ENCODE data around the gene PRDM16.

Gene PRDM16

DNA sequence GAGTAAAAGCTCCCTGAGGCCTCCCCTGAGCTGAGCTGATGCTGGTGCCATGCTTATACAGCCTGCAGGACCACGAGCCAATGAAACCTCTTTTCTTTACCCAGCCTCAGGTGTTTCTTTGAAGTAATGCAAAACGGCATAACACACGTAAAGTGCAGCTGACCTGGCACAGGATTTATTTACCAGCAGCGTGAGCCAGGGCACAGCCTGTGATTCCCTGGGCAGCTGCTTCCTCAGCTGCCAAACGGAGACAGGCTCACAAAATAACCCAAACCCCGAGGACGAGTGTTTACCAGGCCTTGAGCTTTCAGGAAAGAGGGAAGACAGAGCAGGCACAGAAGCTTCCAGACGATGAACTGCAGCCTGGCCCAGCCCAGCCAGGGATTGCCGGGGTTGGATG is 264.9 kb downstream of the PRDM16 start:
- no peak for DNase-seq

- DNase-seq, result no peak
Measured at GRCh38 chr1:3334366-3334765, 265.4 kb downstream of the PRDM16 start.

DNA sequence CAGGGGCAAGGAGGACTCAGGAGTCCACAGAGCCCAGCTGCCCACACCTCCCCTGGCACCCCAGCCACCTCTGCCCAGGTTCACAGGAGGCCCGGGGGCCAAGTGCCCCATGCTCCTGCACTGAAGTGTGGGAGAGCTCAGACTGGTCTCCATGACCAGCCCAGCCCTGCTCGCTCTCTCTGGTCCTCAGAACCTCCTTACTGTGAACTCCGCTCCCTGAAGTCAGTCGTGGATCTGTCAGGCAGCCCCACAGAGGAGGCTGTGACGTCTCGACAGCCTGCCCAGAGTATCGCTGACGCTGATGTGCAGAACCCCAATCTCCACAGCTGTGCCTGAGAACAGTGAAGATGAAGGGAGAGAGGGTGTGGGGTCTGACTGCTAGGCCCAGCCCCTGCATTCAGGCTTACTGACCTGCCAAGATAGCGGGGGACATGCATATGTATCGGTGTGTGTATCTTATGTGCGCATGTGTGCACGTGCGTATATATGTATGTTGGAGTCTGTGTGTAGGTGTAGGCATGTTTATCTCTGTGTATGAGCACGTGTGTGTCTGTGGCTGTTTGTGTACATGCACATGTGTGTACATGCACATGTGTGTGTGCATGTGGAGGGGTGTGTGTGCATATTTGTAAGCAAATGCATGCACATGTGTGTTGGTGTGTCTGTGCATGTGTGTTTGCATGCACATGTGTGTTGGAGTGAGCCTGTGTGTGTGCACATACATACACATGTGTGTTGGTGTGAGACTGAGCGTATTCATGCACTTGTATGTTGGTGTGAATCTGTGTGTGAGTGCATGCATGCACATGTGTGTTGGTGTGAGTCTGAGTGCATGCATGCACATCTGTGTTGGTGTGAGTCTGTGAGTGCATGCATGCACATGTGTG is 267.0 kb downstream of the PRDM16 start:
- DNase-seq, result no peak

DNA sequence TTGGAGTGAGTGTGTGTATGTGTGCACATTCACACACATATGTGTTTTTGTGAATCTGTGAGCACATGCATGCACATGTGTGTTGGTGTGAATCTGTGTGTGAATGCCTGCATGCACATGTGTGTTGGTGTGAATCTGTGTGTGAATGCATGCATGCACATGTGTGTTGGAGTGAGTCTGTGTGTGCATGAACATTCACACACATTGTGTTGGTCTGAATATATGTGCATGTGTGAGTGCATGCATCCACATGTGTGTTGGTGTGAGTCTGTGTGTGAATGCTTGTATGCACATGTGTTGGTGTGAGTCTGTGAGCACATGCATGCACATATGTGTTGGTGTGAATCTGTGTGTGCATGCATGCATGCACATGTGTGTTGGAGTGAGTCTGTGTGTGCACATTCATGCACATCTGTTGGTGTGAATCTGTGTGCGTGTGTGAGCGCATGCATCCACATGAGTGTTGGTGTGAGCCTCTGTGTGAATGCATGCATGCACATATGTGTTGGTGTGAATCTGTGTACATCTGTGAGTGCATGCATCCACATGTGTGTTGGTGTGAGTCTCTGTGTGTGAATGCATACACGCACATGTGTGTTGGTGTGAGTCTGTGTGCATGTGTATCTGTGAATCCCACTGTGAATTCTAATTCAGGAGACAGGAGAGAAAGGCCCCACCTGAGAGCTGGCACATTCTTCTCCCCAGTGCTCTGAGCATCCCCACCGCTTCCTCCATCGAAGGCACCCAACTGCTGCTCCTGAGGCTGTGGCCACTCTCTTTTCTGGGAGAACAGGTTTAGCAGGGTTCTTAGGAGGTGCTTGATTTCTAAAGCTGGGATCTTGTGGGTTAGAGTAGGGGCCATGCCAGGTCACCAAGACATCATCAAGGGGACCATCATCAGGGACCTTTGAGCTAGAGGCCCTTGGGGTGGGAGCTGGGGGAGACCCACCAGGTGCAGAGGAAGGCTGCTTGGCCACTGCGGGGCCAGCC is 267.9 kb downstream of the PRDM16 start:
- DNase-seq, result no peak

GRCh38 chr1:3337798-3338724 is 269.1 kb downstream of the PRDM16 start:
- no peak for DNase-seq

- no peak for DNase-seq
Measured at GRCh38 chr1:3338725-3339070, 269.7 kb downstream of the PRDM16 start.

- DNase-seq, result no peak
Measured at GRCh38 chr1:3339856-3340255, 270.9 kb downstream of the PRDM16 start.

GRCh38 chr1:3340548-3341235 is 271.7 kb downstream of the PRDM16 start:
- DNase-seq, result no peak

GRCh38 chr1:3341236-3341994 is 272.4 kb downstream of the PRDM16 start:
- DNase-seq, result no peak

DNA sequence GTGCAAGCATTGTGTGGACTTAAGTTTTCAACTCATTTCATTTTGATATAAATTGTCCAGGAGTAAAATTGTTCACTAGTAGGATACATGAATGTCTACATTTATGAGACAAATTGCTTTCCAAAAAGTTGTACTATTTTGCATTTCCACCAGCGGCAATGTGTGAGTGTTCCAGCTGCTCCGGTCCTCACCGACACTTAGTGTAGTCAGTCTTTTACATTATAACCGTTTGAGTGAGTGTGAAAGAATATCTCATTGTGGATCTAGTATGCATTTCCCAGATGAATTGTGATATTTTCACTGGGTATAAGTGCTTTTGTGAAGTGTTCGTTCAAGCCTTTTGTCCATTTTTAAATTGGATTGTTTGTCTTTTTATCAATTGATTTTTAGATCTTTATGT is 274.0 kb downstream of the PRDM16 start:
- DNase-seq, result no peak

- DNase-seq, result no peak
Measured at GRCh38 chr1:3344395-3344794, 275.4 kb downstream of the PRDM16 start.

GRCh38 chr1:3345792-3346191 is 276.8 kb downstream of the PRDM16 start:
- no peak for DNase-seq

DNA sequence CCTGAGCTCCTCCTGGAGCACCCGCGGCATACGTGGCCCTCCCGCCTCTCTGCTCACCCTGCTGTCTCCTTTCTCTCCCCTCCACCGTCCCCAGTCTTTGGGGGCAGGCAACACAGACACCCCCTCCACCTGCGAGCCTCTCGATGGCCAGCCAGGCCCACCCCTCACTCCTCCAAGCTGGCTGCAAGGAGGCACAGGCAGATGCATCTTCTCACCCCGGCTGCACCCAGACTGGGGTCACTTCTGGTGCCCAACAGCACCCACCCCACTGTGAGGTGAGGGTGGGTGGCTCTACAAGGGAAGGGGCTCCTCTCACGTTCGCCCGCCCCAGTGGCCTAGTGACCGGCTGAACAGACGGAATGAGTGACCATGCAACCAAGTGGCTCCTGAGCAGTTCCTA is 277.5 kb downstream of the PRDM16 start:
- no peak for DNase-seq

GRCh38 chr1:3347257-3348020 is 278.4 kb downstream of the PRDM16 start:
- no peak for DNase-seq

DNA sequence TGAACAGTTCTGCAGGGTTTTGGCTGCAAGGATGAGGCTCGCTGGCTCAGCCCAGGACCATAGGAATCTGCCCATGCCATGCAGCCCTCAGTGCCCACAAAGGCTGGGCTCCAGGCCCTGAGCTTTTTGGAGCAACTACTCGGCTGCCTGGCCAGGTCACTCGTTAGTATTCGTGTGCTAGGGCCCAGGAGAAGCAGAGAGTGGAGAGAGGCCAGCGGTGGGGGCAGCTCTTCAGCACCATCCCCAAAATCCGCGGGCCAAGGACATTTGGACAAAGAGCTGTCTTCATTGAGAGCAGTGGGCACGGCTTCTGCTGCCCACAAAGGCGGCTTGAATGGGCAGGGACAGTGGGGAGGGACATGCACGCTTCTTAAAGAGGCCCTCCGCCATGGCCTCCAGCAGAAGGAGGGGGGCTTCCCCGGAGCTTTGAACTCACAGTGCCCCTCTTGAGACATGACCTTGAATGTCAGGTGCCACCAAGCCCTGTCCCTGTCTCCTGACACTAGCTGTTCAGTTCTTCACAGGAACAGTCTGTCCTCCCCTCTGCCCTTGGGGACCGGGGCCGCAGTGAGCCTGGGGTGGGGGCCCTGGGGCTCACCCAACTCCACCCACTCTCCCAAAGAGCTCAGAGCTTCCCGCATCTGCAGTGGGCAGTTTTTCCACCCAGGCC is 279.3 kb downstream of the PRDM16 start:
- no peak for DNase-seq

DNA sequence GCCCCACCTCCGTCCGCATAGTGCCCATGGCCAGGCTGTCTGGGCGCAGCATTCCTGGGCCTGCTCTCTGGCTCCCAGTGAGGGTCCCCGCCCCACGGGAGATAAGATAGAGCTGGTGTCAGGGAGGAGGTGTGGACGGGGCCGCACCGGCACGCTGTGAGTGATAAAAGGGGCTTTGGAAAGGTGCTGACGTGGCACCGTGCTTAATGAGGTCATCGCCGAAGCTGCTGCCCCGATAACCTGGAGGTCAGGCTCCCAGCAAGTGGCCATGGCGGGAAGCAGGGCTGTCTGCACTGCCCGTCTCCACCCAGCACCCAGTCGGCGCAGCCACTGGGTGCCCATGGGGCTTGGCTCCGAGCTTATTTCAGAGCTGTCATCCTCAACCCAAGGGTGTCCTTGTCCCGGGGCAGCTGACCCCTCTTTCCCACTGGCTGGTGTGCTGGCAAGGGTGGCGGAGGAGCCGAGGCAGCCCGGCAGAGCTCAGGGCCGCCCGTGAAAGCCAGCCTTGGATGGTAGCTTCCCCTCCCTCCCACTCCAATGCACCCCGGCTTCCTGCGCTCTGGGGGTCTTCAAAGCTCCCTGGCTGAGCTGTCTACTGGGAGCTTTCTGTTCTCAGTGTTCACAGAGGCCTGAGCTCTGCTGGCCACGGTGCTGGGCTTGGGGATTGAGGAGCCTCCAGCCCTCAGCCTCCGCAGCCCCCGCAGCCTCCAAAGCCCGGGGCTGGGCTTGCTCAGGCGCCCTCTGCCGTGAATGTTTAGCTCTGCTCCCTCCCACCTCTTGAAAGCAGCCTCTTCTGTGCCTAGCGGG is 280.4 kb downstream of the PRDM16 start:
- DNase-seq, result no peak

DNA sequence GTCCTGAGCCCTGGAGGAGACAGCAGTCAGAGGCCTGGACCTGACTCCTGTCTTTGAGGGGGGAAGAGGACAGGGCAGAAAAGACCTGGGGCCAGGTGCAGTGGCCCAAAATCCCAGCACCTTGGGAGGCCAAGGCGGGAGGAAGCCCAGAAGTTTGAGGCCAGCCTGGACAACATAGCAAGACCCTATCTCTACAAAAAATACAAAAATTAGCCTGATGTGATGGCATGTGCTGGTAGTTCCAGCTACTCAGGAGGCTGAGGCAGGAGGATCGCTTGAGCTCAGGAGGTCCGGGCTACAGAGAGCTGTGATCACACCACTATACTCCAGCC is 280.9 kb downstream of the PRDM16 start:
- DNase-seq, result no peak

DNA sequence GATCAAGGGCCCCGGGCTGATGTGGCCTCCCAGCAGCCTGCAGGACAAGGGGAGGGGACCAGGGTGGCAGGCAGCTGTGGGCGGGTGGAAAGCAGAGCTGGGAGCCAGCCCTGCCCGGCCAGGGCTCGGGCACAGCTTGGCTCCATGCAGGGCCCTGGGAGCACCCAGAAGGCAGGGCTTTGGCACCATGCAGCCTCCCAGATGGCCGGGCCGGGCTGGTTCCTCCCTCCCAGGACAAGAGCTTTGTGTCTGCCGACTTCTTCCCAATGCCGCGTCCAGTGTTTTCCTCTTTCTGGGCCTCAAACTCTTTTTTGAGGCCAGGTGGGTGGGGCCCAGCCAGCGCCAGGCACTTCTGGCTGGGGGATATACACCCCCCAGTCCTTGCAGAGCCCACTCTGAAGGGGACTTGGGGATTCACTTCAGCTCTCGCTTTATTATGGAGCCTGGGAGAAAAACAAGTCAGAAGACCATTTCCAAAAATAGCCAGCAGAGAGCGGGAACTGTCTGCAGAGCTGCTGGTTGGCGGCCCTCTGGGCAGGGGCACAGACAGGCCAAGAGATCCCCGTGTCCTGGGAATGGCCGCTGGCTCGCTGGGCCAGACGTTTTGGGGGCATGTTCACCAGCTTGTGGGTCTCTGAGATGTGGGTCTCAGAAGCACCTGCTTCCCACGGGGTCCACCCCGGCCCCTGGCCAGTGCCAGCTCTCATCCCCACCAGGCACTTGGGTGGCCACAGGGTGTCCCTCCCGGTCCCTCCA is 281.7 kb downstream of the PRDM16 start:
- DNase-seq, result no peak

Data from stimulated activated CD4-positive, alpha-beta T cell treated with anti-CD3 and anti-CD28 coated beads, Interleukin-12 subunit alpha, Interleukin-12 subunit beta, amount 100 ng/mL, for 4 hours (primary cell).